Nephron (organoid): ENCODE data around the gene SERINC4.

Experiments used
- H3K27ac Mint-ChIP-seq, 3 experiments: 2 replicates each; pipeline ENCODE4 v1.8.0; 2020; ENCODE audit warnings: mixed read lengths in 3 of 3, mild to moderate bottlenecking in 2 of 3, moderate library complexity in 1 of 3
- H3K27me3 Mint-ChIP-seq: 2 replicates; pipeline ENCODE4 v1.8.0; 2021; ENCODE audit warnings: low read depth, mild to moderate bottlenecking, moderate library complexity, mixed read lengths
- H3K36me3 Mint-ChIP-seq: 2 replicates; pipeline ENCODE4 v1.8.0; 2020; ENCODE audit warnings: low read depth, mixed read lengths
- H3K4me1 Mint-ChIP-seq: 2 replicates; pipeline ENCODE4 v1.8.0; 2020; ENCODE audit warnings: mixed read lengths
- H3K4me3 Mint-ChIP-seq, 3 experiments: 2 replicates each; pipeline ENCODE4 v1.8.0; 2020; ENCODE audit warnings: mild to moderate bottlenecking in 3 of 3, mixed read lengths in 3 of 3, moderate library complexity in 2 of 3
- H3K9me3 Mint-ChIP-seq: 2 replicates; pipeline ENCODE4 v1.8.0; 2020; ENCODE audit warnings: mixed read lengths
- TF ChIP-seq, protein P1 (sequence below), 3 experiments: fragments of 200-600 bp; sonication (generic); IDR thresholded peaks; one replicate each; pipeline ENCODE4 v1.5.0; 2021; ENCODE audit warnings: antibody characterized with exemption in 3 of 3; ENCODE audit not compliant: unreplicated experiment in 3 of 3

SERINC4 gene

DNA sequence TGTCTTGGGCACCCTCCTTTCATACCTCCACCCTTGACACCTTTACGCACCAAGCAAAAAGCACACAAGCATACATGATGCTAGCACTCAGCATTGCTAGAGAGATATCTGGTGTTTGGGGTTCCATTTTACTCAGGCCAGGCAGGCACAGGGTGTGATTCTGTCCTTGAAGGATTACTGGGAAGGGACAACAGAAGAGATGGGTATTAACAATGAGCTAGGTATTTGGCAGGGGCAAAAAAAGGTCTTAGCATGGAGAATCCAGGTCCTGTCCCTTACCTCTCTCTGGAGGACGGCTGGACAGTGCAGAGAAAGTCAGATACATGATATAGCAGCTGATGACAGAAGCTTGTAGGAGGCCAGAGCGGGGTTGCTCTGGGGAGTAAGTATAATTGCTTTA is 3.5 kb downstream of the SERINC4 start:
- TF ChIP-seq, protein P1, sequence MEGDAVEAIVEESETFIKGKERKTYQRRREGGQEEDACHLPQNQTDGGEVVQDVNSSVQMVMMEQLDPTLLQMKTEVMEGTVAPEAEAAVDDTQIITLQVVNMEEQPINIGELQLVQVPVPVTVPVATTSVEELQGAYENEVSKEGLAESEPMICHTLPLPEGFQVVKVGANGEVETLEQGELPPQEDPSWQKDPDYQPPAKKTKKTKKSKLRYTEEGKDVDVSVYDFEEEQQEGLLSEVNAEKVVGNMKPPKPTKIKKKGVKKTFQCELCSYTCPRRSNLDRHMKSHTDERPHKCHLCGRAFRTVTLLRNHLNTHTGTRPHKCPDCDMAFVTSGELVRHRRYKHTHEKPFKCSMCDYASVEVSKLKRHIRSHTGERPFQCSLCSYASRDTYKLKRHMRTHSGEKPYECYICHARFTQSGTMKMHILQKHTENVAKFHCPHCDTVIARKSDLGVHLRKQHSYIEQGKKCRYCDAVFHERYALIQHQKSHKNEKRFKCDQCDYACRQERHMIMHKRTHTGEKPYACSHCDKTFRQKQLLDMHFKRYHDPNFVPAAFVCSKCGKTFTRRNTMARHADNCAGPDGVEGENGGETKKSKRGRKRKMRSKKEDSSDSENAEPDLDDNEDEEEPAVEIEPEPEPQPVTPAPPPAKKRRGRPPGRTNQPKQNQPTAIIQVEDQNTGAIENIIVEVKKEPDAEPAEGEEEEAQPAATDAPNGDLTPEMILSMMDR (IDR thresholded peaks at IDR 0.05; ENCODE audit: unreplicated experiment in 3 of 3): no peak
- H3K4me3 Mint-ChIP-seq: peak overlapping the region in 2 of 3 experiments; percentile 96 to 99
- H3K4me1 Mint-ChIP-seq: peaks cover 62% of the 10 kb centered on the region
- H3K36me3 Mint-ChIP-seq: peaks cover 71% of the 10 kb centered on the region
- H3K27ac Mint-ChIP-seq: peak overlapping the region; percentile 24 to 45 (median 27)
- no peaks in the 10 kb centered on the region for H3K27me3 Mint-ChIP-seq
- no peaks in the 10 kb centered on the region for H3K9me3 Mint-ChIP-seq

DNA sequence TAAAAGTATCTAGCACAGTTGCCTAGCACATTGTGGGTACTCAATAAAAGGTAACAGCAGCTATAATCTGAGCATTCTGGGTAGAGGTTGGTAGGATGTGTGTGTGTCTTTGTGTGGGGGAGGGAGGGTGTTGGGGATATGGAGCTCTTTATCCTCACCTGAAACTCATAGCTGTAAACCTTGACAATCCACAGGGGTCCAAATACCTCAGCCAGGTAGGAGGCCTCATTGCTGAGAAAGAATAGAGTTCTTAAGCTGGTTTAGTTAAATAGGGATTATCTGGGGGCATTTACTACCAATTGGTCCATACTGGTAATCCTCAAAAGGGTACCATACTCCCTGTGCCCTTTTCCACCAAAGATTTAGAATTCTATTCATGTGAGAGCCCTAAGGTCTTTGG is 4.0 kb downstream of the SERINC4 start:
- Mint-ChIP-seq H3K4me1 (peaks cover 56% of the 10 kb centered on the region), H3K27me3 (no peaks in the 10 kb centered on the region), H3K36me3 (peaks cover 65% of the 10 kb centered on the region), H3K4me3 (peak overlapping the region; percentile 96 to 99 (median 99)), H3K9me3 (no peaks in the 10 kb centered on the region), H3K27ac (peak overlapping the region in 2 of 3 experiments; percentile 24 to 48)
- TF ChIP-seq, protein P1 (IDR thresholded peaks at IDR 0.05; ENCODE audit: unreplicated experiment in 3 of 3): no peak

DNA sequence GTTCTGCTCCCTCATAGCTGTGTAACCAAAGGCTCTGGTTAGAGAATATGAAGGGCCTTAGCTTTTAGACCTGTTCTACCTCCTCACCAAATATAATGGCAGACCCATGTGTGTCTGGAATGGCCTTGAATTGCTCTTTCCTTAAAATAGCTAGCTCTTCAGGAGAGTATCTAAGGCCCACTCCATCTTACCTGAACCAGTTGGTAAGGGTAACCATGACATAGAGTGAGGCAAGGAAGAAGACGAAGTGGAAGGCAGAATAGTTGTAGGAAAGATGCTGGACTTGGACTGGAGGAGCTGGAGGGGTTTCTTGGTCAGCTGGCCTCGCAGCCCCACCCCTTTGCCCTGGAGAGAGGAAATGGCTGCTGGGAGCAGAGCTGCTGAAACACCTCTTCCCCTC is 4.8 kb downstream of the SERINC4 start:
- H3K4me1 Mint-ChIP-seq: peaks cover 50% of the 10 kb centered on the region
- TF ChIP-seq, protein P1 (IDR thresholded peaks at IDR 0.05; ENCODE audit: unreplicated experiment in 3 of 3): no peak
- H3K4me3 Mint-ChIP-seq: peak overlapping the region; percentile 96 to 99 (median 99)
- H3K27ac Mint-ChIP-seq: peak overlapping the region; percentile 48 to 96 (median 63)
- H3K27me3 Mint-ChIP-seq: no peaks in the 10 kb centered on the region
- no peaks in the 10 kb centered on the region for H3K9me3 Mint-ChIP-seq
- peaks cover 59% of the 10 kb centered on the region for H3K36me3 Mint-ChIP-seq

DNA sequence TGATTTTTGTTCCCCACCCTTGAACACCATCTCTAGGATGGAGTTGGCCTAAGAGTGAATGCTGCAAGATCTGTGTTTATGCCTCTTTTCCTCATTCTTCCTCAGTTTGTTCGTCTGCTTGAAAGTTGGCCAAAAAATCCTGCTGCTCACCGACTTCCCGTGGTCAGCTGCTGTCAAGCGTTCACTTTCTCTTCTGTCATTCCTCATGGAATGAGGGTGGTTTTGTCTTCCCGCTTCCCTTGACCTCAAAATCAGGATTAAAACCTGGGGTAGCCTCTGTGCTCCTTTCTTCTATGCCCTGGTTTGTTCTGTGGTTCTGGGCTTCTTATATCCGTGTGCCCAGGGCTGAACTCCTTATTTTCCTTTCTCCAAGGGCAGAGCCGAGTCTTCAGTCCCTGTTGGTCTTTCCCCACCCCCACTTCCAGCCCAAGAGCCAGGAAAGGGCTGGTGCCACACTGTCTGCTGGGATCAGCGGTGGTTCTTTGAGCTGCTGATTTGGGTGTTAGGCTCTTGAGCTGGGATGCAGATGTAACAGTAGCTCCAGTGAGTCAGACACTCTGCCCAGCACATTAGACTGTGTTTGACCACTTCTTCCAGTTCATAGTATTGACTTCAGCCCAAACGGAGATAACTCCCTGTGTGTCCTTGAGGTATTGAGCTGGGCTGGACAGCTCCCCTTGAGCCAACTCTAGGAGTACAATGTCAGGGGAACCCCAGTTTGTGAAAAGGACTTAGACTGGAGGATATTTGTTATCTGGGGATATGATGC is 5.6 kb downstream of the SERINC4 start:
- Mint-ChIP-seq H3K4me3 (peak overlapping the region; percentile 96 to 99 (median 99)), H3K27me3 (no peaks in the 10 kb centered on the region), H3K9me3 (no peaks in the 10 kb centered on the region), H3K36me3 (peaks cover 52% of the 10 kb centered on the region), H3K27ac (peak overlapping the region; percentile 63 to 97 (median 96)), H3K4me1 (peaks cover 47% of the 10 kb centered on the region)
- TF ChIP-seq, protein P1 (IDR thresholded peaks at IDR 0.05; ENCODE audit: unreplicated experiment in 3 of 3): no peak

DNA sequence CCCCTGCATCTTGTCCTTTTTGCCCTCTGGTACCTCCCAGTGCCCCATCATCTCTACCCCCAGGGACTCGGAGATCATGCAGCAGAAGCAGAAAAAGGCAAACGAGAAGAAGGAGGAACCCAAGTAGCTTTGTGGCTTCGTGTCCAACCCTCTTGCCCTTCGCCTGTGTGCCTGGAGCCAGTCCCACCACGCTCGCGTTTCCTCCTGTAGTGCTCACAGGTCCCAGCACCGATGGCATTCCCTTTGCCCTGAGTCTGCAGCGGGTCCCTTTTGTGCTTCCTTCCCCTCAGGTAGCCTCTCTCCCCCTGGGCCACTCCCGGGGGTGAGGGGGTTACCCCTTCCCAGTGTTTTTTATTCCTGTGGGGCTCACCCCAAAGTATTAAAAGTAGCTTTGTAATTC is 6.4 kb downstream of the SERINC4 start:
- no peaks in the 10 kb centered on the region for H3K27me3 Mint-ChIP-seq
- H3K4me3 Mint-ChIP-seq: peak overlapping the region; percentile 96 to 99 (median 99)
- H3K9me3 Mint-ChIP-seq: no peaks in the 10 kb centered on the region
- peaks cover 46% of the 10 kb centered on the region for H3K36me3 Mint-ChIP-seq
- H3K27ac Mint-ChIP-seq: peak overlapping the region; percentile 96 to 98 (median 97)
- TF ChIP-seq, protein P1 (IDR thresholded peaks at IDR 0.05; ENCODE audit: unreplicated experiment in 3 of 3): no peak
- H3K4me1 Mint-ChIP-seq: peaks cover 45% of the 10 kb centered on the region
